Nephron progenitor cell (in vitro differentiated cells): ENCODE results near the gene TPCN2.
A peak's percentile ranks its signal among the peaks of the same experiment; 100 is the strongest.

ENCODE experiments used
- DNase-seq: peaks from one replicate; pipeline ENCODE4 v3.0.0; 2021
- H3K27ac Mint-ChIP-seq: 2 replicates; pipeline ENCODE4 v1.8.0; 2021; ENCODE audit warnings: mild to moderate bottlenecking, moderate library complexity, mixed read lengths
- H3K27me3 Mint-ChIP-seq: 2 replicates; pipeline ENCODE4 v1.8.0; 2021; ENCODE audit warnings: mild to moderate bottlenecking, low read depth, mixed read lengths; ENCODE audit not compliant: poor library complexity
- H3K36me3 Mint-ChIP-seq: 2 replicates; pipeline ENCODE4 v1.8.0; 2021; ENCODE audit warnings: low read depth, mixed read lengths
- H3K4me1 Mint-ChIP-seq: 2 replicates; pipeline ENCODE4 v1.8.0; 2021; ENCODE audit warnings: mixed read lengths
- H3K4me3 Mint-ChIP-seq: 2 replicates; pipeline ENCODE4 v1.8.0; 2021; ENCODE audit warnings: mild to moderate bottlenecking, moderate library complexity, mixed read lengths
- H3K9me3 Mint-ChIP-seq: 2 replicates; pipeline ENCODE4 v1.8.0; 2021; ENCODE audit warnings: mild to moderate bottlenecking, moderate library complexity, mixed read lengths
- TF ChIP-seq, protein P1 (sequence below): fragments of 200-600 bp; sonication (generic); IDR thresholded peaks from 2 replicates; pipeline ENCODE4 v1.5.0; 2021; ENCODE audit warnings: antibody characterized with exemption

Gene TPCN2

DNA sequence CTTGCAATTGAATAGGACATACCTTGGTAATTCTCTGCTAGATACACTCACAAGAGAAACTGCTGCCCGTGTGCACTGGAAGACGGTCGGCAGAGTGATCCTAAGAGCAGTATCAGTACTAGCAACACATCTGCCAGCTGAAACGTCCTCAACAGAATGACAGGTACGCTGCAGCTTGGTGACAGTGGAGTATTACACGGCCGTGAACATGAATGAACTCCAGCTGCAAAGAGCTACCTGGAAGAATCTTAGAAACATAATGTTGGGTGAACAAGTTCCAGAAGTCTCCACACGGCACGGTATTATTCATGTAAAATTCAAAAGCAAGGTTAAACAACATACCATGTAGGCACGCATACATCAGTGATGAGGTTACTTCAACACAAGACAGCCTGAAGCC, 44.4 kb downstream of the TPCN2 start:
- Mint-ChIP-seq H3K27ac (no peak overlapping the region), H3K4me3 (no peak overlapping the region), H3K27me3 (peaks cover 5% of the 10 kb centered on the region), H3K4me1 (peaks cover 29% of the 10 kb centered on the region), H3K36me3 (peaks cover 30% of the 10 kb centered on the region), H3K9me3 (no peaks in the 10 kb centered on the region)
- TF ChIP-seq, protein P1, sequence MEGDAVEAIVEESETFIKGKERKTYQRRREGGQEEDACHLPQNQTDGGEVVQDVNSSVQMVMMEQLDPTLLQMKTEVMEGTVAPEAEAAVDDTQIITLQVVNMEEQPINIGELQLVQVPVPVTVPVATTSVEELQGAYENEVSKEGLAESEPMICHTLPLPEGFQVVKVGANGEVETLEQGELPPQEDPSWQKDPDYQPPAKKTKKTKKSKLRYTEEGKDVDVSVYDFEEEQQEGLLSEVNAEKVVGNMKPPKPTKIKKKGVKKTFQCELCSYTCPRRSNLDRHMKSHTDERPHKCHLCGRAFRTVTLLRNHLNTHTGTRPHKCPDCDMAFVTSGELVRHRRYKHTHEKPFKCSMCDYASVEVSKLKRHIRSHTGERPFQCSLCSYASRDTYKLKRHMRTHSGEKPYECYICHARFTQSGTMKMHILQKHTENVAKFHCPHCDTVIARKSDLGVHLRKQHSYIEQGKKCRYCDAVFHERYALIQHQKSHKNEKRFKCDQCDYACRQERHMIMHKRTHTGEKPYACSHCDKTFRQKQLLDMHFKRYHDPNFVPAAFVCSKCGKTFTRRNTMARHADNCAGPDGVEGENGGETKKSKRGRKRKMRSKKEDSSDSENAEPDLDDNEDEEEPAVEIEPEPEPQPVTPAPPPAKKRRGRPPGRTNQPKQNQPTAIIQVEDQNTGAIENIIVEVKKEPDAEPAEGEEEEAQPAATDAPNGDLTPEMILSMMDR, result no peak
- no peak for DNase-seq

DNA sequence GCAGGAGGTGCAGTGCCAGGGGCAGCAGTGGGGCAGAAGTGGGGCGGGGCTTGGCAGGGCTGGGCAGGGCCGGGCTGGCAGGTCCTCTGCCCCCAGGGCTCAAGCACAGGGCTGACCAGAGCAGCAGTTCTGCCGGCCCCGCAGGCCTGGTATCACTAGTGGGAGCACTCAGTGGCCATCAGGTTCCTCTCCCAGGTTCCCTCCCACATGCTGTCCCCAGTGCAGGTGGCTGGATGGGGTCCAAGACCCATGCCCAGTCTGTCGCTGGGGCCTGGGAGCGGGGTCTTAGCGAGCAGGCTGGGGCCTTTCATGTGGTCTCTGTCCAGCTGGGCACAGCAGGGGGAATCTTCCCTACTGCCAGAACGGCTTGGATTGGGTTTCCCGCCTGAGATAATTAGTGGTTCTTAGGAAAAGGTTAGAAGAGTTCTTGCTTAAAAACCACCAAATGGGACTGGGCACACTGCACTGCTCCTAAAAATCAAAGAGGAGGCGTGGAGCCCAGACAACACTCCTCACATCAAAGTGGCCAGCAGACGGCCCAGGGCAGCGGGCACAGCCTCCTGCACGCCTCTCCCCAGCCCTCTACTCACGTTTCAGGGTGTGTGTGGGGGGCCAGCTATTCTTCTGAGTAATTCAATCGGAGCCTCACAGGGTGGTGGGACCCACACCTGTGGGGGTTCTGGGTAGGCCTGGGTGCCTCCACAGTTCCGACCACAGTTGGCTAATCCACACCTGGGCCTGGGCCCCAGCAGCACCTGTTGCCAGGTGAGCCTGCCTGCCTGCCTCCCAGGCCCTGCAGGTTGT, 45.6 kb downstream of the TPCN2 start:
- Mint-ChIP-seq H3K4me1 (peaks cover 23% of the 10 kb centered on the region), H3K27ac (no peak overlapping the region), H3K36me3 (peaks cover 30% of the 10 kb centered on the region), H3K9me3 (no peaks in the 10 kb centered on the region), H3K4me3 (no peak overlapping the region), H3K27me3 (no peaks in the 10 kb centered on the region)
- no peak for DNase-seq
- TF ChIP-seq, protein P1, result no peak

DNA sequence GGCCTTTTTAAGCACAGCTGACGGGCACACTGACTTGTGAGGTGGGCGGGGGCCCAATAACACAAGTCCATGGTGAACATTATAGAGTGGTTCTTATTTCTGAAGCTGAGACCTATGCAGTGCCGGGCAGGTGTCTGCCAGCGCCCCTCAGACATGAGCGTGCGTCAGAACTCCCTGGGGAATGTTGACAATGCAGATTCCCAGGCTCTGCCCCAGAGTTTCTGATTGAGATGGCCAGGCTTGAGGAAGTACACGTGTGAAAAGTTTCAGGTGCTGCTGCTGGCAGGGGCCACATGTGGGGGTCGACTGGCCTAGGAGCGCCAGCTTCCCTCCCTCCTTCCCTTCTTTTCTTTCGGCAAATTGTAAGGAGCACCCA, 46.2 kb downstream of the TPCN2 start:
- TF ChIP-seq, protein P1, result no peak
- Mint-ChIP-seq H3K9me3 (no peaks in the 10 kb centered on the region), H3K4me1 (peaks cover 24% of the 10 kb centered on the region), H3K27me3 (peaks cover 1% of the 10 kb centered on the region), H3K4me3 (no peak overlapping the region), H3K36me3 (peaks cover 29% of the 10 kb centered on the region), H3K27ac (no peak overlapping the region)
- DNase-seq, result no peak

DNA sequence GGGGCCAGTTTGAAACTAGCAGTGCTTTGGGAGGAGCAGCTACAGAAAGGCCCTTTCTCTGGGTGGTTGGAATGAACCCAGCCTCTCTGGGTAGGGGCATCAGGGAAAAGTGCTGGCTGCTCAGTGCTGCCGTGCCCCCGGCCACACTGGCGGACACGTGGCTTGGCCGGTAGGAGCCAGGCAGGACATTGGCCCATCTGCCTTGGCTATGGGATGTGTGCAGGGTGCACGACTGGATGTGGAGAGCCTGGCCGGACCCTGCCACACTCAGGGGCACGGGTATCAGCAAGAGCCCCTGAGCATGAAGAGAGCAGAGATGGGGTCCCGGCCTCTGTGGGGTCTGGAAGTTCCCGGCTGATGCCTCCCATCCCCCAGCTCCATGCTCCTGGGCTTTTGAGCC, 46.6 kb downstream of the TPCN2 start:
- H3K9me3 Mint-ChIP-seq, result no peaks in the 10 kb centered on the region
- TF ChIP-seq, protein P1, result no peak
- DNase-seq, result no peak
- no peak overlapping the region for H3K4me3 Mint-ChIP-seq
- H3K27ac Mint-ChIP-seq, result peak overlapping the region; percentile 42
- peaks cover 28% of the 10 kb centered on the region for H3K4me1 Mint-ChIP-seq
- H3K36me3 Mint-ChIP-seq, result peaks cover 25% of the 10 kb centered on the region
- H3K27me3 Mint-ChIP-seq, result peaks cover 5% of the 10 kb centered on the region

DNA sequence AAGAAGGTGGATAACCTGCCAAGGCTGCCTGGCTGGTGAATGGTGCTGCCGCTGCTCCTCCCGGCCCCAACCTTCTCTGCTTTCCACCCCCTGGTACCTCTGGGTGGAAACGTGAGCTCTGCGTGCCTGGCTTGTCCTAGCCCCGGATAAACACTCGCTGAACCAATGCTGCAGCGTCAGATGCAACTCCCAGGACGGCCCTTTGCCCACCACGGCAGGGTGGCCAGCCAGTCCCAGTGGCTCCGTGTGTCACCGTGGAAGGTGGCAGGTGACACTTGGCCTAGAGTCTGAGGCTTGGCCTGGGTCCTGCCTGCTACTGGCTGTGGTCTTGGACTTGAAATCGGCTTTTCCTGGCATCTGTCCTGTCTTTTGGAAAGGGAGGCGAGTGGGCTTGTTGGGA, 47.7 kb downstream of the TPCN2 start:
- peaks cover 5% of the 10 kb centered on the region for H3K27me3 Mint-ChIP-seq
- H3K27ac Mint-ChIP-seq, result no peak overlapping the region
- peaks cover 17% of the 10 kb centered on the region for H3K36me3 Mint-ChIP-seq
- no peak for DNase-seq
- peaks cover 29% of the 10 kb centered on the region for H3K4me1 Mint-ChIP-seq
- H3K4me3 Mint-ChIP-seq, result no peak overlapping the region
- TF ChIP-seq, protein P1, result no peak
- H3K9me3 Mint-ChIP-seq, result no peaks in the 10 kb centered on the region

DNA sequence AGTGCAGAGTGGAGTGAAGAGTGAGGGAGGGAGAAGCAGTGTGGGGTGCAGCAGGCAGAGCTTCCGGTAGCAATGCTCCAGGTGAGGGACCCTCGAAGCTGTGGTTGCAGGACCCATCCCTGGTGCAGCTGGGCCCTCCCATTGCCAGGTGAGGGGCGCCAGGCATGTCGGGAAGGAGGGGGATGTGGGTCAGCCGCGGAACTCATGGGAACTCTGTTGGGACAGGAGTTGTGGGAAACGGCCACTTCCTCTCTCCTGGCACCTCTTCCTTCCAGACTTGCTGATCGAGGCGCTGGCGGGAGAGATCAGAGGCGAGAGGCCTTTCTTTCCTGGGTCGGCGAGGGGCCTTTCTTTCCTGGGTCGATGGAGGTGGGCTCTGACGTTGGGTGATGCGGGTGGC, 48.5 kb downstream of the TPCN2 start:
- Mint-ChIP-seq H3K4me1 (peaks cover 29% of the 10 kb centered on the region), H3K9me3 (no peaks in the 10 kb centered on the region), H3K27me3 (peaks cover 5% of the 10 kb centered on the region), H3K4me3 (no peak overlapping the region), H3K27ac (no peak overlapping the region), H3K36me3 (peaks cover 10% of the 10 kb centered on the region)
- TF ChIP-seq, protein P1, result no peak
- no peak for DNase-seq
